Muscle layer of colon (tissue), 2 donors: Measurements from ENCODE around the gene CCR6.

Experiments used
- H3K27ac ChIP-seq: one replicate; pipeline ENCODE4 v1.7.0; 2013; ENCODE audit warnings: low read depth, mild to moderate bottlenecking, low read length, moderate library complexity
- H3K27me3 ChIP-seq, 2 donors: one replicate each; pipeline ENCODE4 v1.7.0; 2013; ENCODE audit warnings: low read length in 2 of 2, mild to moderate bottlenecking in 2 of 2; ENCODE audit not compliant: insufficient read depth in 2 of 2, control insufficient read depth in 1 of 2
- H3K36me3 ChIP-seq: one replicate; pipeline ENCODE4 v1.7.0; 2013; ENCODE audit warnings: mild to moderate bottlenecking, low read length; ENCODE audit not compliant: insufficient read depth
- H3K4me1 ChIP-seq: one replicate; pipeline ENCODE4 v1.7.0; 2013; ENCODE audit warnings: mild to moderate bottlenecking, low read length; ENCODE audit not compliant: insufficient read depth
- H3K4me3 ChIP-seq, 2 donors: one replicate each; pipeline ENCODE4 v1.7.0; 2013; ENCODE audit warnings: low read length in 2 of 2, low read depth in 1 of 2, mild to moderate bottlenecking in 1 of 2, moderate library complexity in 1 of 2
- H3K9ac ChIP-seq: one replicate; pipeline ENCODE4 v1.7.0; 2013; ENCODE audit warnings: low read length
- H3K9me3 ChIP-seq: one replicate; pipeline ENCODE4 v1.7.0; 2013; ENCODE audit warnings: mild to moderate bottlenecking, low read length
- donor health status: abdominal sarcoma.
- donor health status: Adenocarcinoma of cecum.

Gene CCR6

GRCh38 chr6:167113935-167114910 lies 8.7 kb upstream of the CCR6 start:
- no peak overlapping the region for H3K27ac ChIP-seq
- H3K27me3 ChIP-seq = no peaks in the 10 kb centered on the region

GRCh38 chr6:167115054-167115453 lies 7.8 kb upstream of the CCR6 start:
- H3K27me3 ChIP-seq = no peaks in the 10 kb centered on the region

More at GRCh38 chr6:167113935-167114910, 8.7 kb upstream of the CCR6 start:
- Histone ChIP-seq H3K4me1 (peaks cover 13% of the 10 kb centered on the region), H3K4me3 (no peak overlapping the region), H3K9ac (no peak overlapping the region), H3K9me3 (no peaks in the 10 kb centered on the region), H3K36me3 (no peaks in the 10 kb centered on the region)

GRCh38 chr6:167116109-167116837 lies 6.6 kb upstream of the CCR6 start:
- H3K27me3 ChIP-seq = no peaks in the 10 kb centered on the region
- H3K4me1 ChIP-seq = peaks cover 13% of the 10 kb centered on the region
- H3K9ac ChIP-seq = no peak overlapping the region
- no peaks in the 10 kb centered on the region for H3K36me3 ChIP-seq
- H3K9me3 ChIP-seq = no peaks in the 10 kb centered on the region
- H3K27ac ChIP-seq = peak overlapping the region; percentile 56
- H3K4me3 ChIP-seq = peak overlapping the region; percentile 26 to 48

More at GRCh38 chr6:167115054-167115453, 7.8 kb upstream of the CCR6 start:
- Histone ChIP-seq H3K27ac (no peak overlapping the region), H3K4me3 (no peak overlapping the region), H3K4me1 (peaks cover 13% of the 10 kb centered on the region), H3K9me3 (no peaks in the 10 kb centered on the region), H3K9ac (no peak overlapping the region), H3K36me3 (no peaks in the 10 kb centered on the region)

DNA sequence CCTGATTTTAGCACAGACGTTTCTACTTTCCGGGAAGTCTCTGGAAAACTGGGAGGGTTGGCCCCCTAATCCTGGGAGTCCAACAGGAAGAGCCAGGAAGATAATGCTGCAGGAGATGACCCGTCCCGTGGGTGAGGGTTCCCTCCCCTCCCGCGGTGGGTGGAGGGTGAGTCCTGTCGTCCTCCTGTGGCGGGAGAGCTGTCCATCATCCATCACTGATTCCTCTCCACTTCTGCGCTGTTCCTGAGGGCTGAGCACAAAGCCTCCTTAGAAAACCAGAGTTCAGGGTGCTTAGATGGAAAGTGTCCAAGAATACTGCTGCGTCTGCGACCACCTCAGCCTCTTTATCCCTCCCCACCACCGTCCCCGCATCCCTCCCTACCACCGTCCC lies 6.1 kb upstream of the CCR6 start:
- H3K27ac ChIP-seq = peak overlapping the region; percentile 56
- no peaks in the 10 kb centered on the region for H3K36me3 ChIP-seq
- H3K9ac ChIP-seq = no peak overlapping the region
- H3K4me1 ChIP-seq = peaks cover 13% of the 10 kb centered on the region
- no peaks in the 10 kb centered on the region for H3K9me3 ChIP-seq
- no peaks in the 10 kb centered on the region for H3K27me3 ChIP-seq
- H3K4me3 ChIP-seq = no peak overlapping the region

DNA sequence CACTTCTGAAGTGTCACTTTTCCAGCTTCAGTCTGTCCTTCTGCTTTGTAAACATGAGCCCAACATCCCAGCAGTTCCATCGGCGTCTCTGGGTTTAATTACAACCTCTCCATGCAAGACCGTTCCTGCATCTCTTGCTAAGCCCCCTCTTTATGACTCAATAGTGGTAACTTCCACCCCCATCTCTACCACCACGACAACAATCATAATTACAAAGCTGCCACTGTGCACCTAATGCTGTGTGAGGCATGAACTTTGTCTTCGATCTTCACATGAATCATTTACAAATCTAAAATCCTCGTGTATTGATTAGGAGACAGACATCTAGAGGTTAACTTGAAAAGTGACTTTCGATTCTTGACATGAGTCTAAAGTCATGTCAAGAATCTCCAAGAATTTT lies 4.9 kb upstream of the CCR6 start:
- Histone ChIP-seq H3K27me3 (no peaks in the 10 kb centered on the region), H3K36me3 (no peaks in the 10 kb centered on the region), H3K9me3 (no peaks in the 10 kb centered on the region), H3K27ac (no peak overlapping the region), H3K9ac (no peak overlapping the region), H3K4me1 (peaks cover 13% of the 10 kb centered on the region), H3K4me3 (no peak overlapping the region)

DNA sequence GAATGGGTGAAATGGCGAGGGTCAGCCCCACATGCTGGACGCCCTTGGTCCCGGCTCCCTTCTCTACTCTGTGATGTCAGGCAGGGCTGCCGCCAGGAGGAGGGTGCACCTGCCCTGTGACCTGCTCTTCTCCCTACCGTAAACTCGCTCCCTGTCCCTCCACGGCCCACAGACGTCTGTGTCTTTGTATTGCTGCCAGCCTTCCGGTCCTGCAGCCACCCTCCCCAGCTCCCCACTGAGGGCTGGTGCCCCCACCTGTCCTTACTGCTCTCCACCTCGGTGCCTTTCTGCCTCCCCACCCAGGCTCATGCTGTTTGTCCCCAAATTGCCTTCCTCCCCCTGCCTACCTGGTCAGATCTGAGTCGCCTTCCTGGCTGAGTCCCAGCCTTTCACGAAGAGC lies 4.1 kb upstream of the CCR6 start:
- Histone ChIP-seq H3K9ac (no peak overlapping the region), H3K27ac (no peak overlapping the region), H3K4me1 (peaks cover 13% of the 10 kb centered on the region), H3K27me3 (no peaks in the 10 kb centered on the region), H3K4me3 (no peak overlapping the region), H3K9me3 (no peaks in the 10 kb centered on the region), H3K36me3 (no peaks in the 10 kb centered on the region)

GRCh38 chr6:167119670-167120582 lies 3.0 kb upstream of the CCR6 start:
- Histone ChIP-seq H3K27me3 (no peaks in the 10 kb centered on the region), H3K4me1 (peaks cover 13% of the 10 kb centered on the region), H3K36me3 (no peaks in the 10 kb centered on the region), H3K9ac (no peak overlapping the region), H3K27ac (no peak overlapping the region), H3K4me3 (no peak overlapping the region), H3K9me3 (no peaks in the 10 kb centered on the region)

- H3K9me3 ChIP-seq = no peaks in the 10 kb centered on the region
- H3K4me3 ChIP-seq = no peak overlapping the region
- H3K36me3 ChIP-seq = no peaks in the 10 kb centered on the region
- no peak overlapping the region for H3K27ac ChIP-seq
- H3K9ac ChIP-seq = no peak overlapping the region
- no peaks in the 10 kb centered on the region for H3K27me3 ChIP-seq
- H3K4me1 ChIP-seq = peaks cover 13% of the 10 kb centered on the region
These were observed 2.4 kb upstream of the CCR6 start for GRCh38 chr6:167120583-167120903.

DNA sequence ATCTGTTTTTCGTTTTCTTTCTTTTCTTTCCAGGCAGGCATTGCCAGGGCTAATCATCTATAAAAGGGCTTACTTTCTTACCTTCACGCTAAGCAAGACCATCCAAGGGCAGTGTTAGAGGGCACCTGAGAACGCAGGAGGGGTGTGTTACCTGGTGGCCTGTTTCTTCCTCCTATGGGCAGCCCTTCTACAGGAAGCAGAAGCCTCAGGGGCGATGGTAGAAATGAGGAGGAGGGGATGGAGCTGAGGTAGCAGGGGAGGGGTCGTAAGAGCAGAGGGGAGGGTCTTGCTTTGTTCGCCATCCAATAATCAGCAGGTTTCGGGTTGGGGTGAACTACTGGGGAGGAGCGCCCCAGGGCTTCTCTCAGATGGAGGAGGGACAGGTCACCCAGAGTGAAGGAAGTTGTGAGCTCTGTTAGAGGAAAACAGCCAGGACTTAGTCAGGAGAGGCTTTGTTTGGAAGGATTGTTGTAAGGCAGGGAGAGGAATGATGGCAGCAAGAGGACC lies 1.5 kb upstream of the CCR6 start:
- Histone ChIP-seq H3K4me3 (no peak overlapping the region), H3K27ac (no peak overlapping the region), H3K4me1 (peaks cover 6% of the 10 kb centered on the region), H3K9ac (no peak overlapping the region), H3K9me3 (no peaks in the 10 kb centered on the region), H3K27me3 (no peaks in the 10 kb centered on the region), H3K36me3 (no peaks in the 10 kb centered on the region)

- no peaks in the 10 kb centered on the region for H3K27me3 ChIP-seq
- H3K4me1 ChIP-seq = no peaks in the 10 kb centered on the region
- no peaks in the 10 kb centered on the region for H3K9me3 ChIP-seq
- no peaks in the 10 kb centered on the region for H3K36me3 ChIP-seq
- H3K4me3 ChIP-seq = no peak overlapping the region
- H3K27ac ChIP-seq = no peak overlapping the region
- no peak overlapping the region for H3K9ac ChIP-seq
These were observed 662 bp upstream of the CCR6 start for GRCh38 chr6:167122041-167122826.
